ENCODE measurements around the gene CDC14B. TPM values are rescaled to one million over a fixed set of nuclear protein-coding genes. Genes with fewer than 3 reads are reported as not detected.
A peak's percentile ranks its signal among the peaks of the same experiment; 100 is the strongest.

CDC14B gene
- total RNA-seq, 1 experiment from 2014 or later: 57.1 TPM

- ATAC-seq (no peak), DNase-seq (ENCODE audit: low spot score) (no peak)
- no peaks in the 10 kb centered on the region for H3K27me3 Mint-ChIP-seq (ENCODE audit: low read depth)
- no peaks in the 10 kb centered on the region for H3K9me3 Mint-ChIP-seq
- H3K4me3 Mint-ChIP-seq: no peak overlapping the region
- ChIA-PET CTCF (no interaction called here), POLR2A (no interaction called here)
- H3K4me1 Mint-ChIP-seq: no peaks in the 10 kb centered on the region
- no peak overlapping the region for H3K27ac Mint-ChIP-seq
- TF ChIP-seq STAT6 (CRISPR knock-in tag; conservative IDR thresholded peaks at IDR 0.05; ENCODE audit: low read depth) (no peak), GABPB1 (CRISPR knock-in tag; IDR thresholded peaks at IDR 0.05) (0 out of 2 replicates have a peak, but pooled peaks have one; percentile 14)
- H3K36me3 Mint-ChIP-seq: peaks cover 67% of the 10 kb centered on the region
Measured at GRCh38 chr9:96522366-96522765, 97.3 kb downstream of the CDC14B start.

- ChIA-PET POLR2A (no interaction called here), CTCF (no interaction called here)
Measured at GRCh38 chr9:96519787-96520186, 99.9 kb downstream of the CDC14B start.

GRCh38 chr9:96519095-96519494, 100.5 kb downstream of the CDC14B start:
- CTCF ChIA-PET: no interaction called here
- H3K27ac Mint-ChIP-seq: no peak overlapping the region
- H3K27me3 Mint-ChIP-seq (ENCODE audit: low read depth): no peaks in the 10 kb centered on the region
- ATAC-seq: no peak
- H3K4me1 Mint-ChIP-seq: no peaks in the 10 kb centered on the region
- peaks cover 58% of the 10 kb centered on the region for H3K36me3 Mint-ChIP-seq
- H3K4me3 Mint-ChIP-seq: no peak overlapping the region
- TF ChIP-seq FOXJ3 (CRISPR knock-in tag; IDR thresholded peaks at IDR 0.05; ENCODE audit: borderline replicate concordance) (no peak), ATF2 (CRISPR knock-in tag; IDR thresholded peaks at IDR 0.05; ENCODE audit: borderline replicate concordance, low read depth) (no peak), PREB (CRISPR knock-in tag; IDR thresholded peaks at IDR 0.05; ENCODE audit: borderline replicate concordance) (no peak), ZMAT4 (CRISPR knock-in tag; IDR thresholded peaks at IDR 0.05) (no peak), E2F1 (CRISPR knock-in tag; IDR thresholded peaks at IDR 0.05) (no peak), ATF3 (CRISPR knock-in tag; conservative IDR thresholded peaks at IDR 0.05) (no peak), KAT7 (CRISPR knock-in tag; IDR thresholded peaks at IDR 0.05; ENCODE audit: borderline replicate concordance) (no peak), FOXP4 (CRISPR knock-in tag; IDR thresholded peaks at IDR 0.05) (no peak)
- POLR2A ChIA-PET: no interaction called here
- no peaks in the 10 kb centered on the region for H3K9me3 Mint-ChIP-seq
- DNase-seq (ENCODE audit: low spot score): no peak

More at GRCh38 chr9:96519787-96520186, 99.9 kb downstream of the CDC14B start:
- ATAC-seq: no peak
- peaks cover 59% of the 10 kb centered on the region for H3K36me3 Mint-ChIP-seq
- H3K27ac Mint-ChIP-seq: no peak overlapping the region
- H3K4me1 Mint-ChIP-seq: no peaks in the 10 kb centered on the region
- no peak for DNase-seq (ENCODE audit: low spot score)
- no peak overlapping the region for H3K4me3 Mint-ChIP-seq
- TF ChIP-seq ATF2 (CRISPR knock-in tag; IDR thresholded peaks at IDR 0.05; ENCODE audit: borderline replicate concordance, low read depth) (no peak), ZNF121 (CRISPR knock-in tag; IDR thresholded peaks at IDR 0.05) (no peak), CREB1 (CRISPR knock-in tag; IDR thresholded peaks at IDR 0.05) (no peak), USF2 (CRISPR knock-in tag; IDR thresholded peaks at IDR 0.05) (no peak)
- H3K27me3 Mint-ChIP-seq (ENCODE audit: low read depth): no peaks in the 10 kb centered on the region
- H3K9me3 Mint-ChIP-seq: no peaks in the 10 kb centered on the region
